GM18507 (cell line): ENCODE results near the gene IGSF3.
"Not testable (repeated sequence)": the region's sequence is repeated elsewhere in the genome, so short reads cannot be mapped to it uniquely, and the experiment has no call there.

Experiments
- DNase-seq: peaks from one replicate; pipeline ENCODE4 v3.0.0; 2011; ENCODE audit warnings: low read depth; ENCODE audit not compliant: insufficient read length; ENCODE audit errors: extremely low spot score
- FAIRE-seq: peaks from 2 replicates; lab custom pipeline; 2011; peaks lifted over from hg19 to GRCh38; lab: Jason Lieb, UNC

The IGSF3 gene

GRCh38 chr1:116642311-116643280, 24.9 kb downstream of the IGSF3 start:
- not testable (repeated sequence) for FAIRE-seq, DNase-seq

GRCh38 chr1:116637583-116637982, 29.9 kb downstream of the IGSF3 start:
- DNase-seq, FAIRE-seq: not testable (repeated sequence)

GRCh38 chr1:116636584-116636983, 30.9 kb downstream of the IGSF3 start:
- DNase-seq, FAIRE-seq: not testable (repeated sequence)

GRCh38 chr1:116634386-116634785, 33.1 kb downstream of the IGSF3 start:
- not testable (repeated sequence) for FAIRE-seq, DNase-seq

GRCh38 chr1:116631996-116632925, 35.3 kb downstream of the IGSF3 start:
- FAIRE-seq, DNase-seq: not testable (repeated sequence)

GRCh38 chr1:116631554-116631953, 36.0 kb downstream of the IGSF3 start:
- not testable (repeated sequence) for DNase-seq, FAIRE-seq

- DNase-seq, FAIRE-seq: not testable (repeated sequence)
Measured at GRCh38 chr1:116630057-116630456, 37.5 kb downstream of the IGSF3 start.

- DNase-seq, FAIRE-seq: not testable (repeated sequence)
Measured at GRCh38 chr1:116629441-116629840, 38.1 kb downstream of the IGSF3 start.

GRCh38 chr1:116628448-116628847, 39.1 kb downstream of the IGSF3 start:
- FAIRE-seq (no peak), DNase-seq (no peak)

GRCh38 chr1:116627357-116627756, 40.2 kb downstream of the IGSF3 start:
- DNase-seq, FAIRE-seq: not testable (repeated sequence)

GRCh38 chr1:116626915-116627314, 40.6 kb downstream of the IGSF3 start:
- DNase-seq, FAIRE-seq: not testable (repeated sequence)

- not testable (repeated sequence) for FAIRE-seq, DNase-seq
Measured at GRCh38 chr1:116625155-116625554, 42.4 kb downstream of the IGSF3 start.

GRCh38 chr1:116624040-116624439, 43.5 kb downstream of the IGSF3 start:
- no peak for FAIRE-seq
- no peak for DNase-seq

GRCh38 chr1:116622496-116622895, 45.0 kb downstream of the IGSF3 start:
- not testable (repeated sequence) for FAIRE-seq

GRCh38 chr1:116621756-116622155, 45.8 kb downstream of the IGSF3 start:
- DNase-seq, FAIRE-seq: not testable (repeated sequence)

More at GRCh38 chr1:116622496-116622895, 45.0 kb downstream of the IGSF3 start:
- not testable (repeated sequence) for DNase-seq

GRCh38 chr1:116620392-116620791, 47.1 kb downstream of the IGSF3 start:
- DNase-seq, FAIRE-seq: not testable (repeated sequence)

- DNase-seq: not testable (repeated sequence)
Measured at GRCh38 chr1:116619106-116619505, 48.4 kb downstream of the IGSF3 start.

GRCh38 chr1:116617808-116618207, 49.7 kb downstream of the IGSF3 start:
- not testable (repeated sequence) for DNase-seq, FAIRE-seq

More at GRCh38 chr1:116619106-116619505, 48.4 kb downstream of the IGSF3 start:
- not testable (repeated sequence) for FAIRE-seq

- DNase-seq, FAIRE-seq: not testable (repeated sequence)
Measured at GRCh38 chr1:116613825-116614224, 53.7 kb downstream of the IGSF3 start.
